ENCODE results near the gene NUP107.

NUP107 gene

DNA sequence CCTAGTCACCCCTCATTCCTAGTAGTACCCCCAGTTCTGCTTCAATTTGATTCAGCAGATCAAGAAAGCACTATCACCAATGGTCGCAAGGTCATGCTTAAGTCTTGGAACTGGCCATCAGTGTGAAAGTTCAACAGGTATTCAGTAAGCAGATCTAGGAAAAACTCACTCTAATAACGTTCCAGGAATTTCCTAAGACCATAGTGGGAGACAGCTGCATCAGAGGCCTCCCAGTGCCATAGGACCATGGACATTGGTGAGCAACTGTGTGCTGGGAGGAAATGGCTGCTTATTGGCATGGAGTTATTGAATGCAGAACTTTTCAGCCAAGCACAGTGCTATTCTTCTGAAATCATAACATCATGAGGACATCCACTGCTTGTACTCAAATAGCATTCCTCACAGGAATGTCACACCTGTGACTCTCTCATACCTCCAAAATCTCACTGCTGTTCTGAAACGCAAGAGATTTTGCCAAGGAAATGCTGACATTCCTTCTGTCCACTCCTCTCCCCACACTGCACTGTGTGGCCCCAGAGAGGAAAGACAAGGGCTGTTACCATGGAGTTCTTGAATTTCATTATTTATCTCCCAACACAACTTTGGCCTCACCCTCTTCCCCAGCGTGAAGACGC, 90.3 kb downstream of the NUP107 start:
- DNase-seq: no peak

DNA sequence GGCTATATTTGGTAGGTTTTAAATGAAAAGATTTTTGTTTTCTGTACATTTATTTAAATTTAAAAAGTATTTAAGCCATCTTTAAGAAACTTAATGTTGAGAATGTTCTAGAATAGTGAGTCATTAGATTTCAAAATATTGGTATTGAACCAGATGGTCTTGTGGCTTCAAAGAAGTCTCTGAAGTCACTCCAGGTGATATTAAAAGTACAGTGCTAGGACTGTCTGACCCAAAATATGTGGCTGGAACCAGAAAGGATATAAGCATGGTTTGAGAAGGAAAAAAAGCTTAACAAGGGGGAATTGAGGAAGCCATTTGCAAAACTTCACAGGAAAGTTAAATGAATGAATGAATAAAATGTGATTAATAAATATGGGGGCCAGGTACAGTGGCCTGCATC, 92.5 kb downstream of the NUP107 start:
- DNase-seq: no peak

DNA sequence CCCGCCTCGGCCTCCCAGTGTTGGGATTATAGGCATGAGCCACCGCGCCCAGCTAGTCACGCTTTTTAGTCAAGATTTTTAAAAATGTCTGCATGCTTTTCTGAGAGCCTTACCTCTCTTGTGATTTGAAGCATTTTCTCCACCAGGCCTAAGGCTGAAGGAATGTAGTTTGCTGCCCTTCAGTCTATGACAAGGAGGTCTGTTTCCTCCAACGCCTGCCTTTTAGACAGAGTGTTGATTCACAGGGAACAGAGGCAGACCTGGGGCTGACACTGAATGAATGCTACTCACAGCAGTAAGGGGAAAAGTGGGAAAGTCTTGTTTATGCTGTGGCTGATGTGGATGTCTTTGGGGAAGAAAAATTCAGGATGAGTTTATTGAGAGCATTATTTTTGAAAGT, 94.0 kb downstream of the NUP107 start:
- no peak for DNase-seq

DNA sequence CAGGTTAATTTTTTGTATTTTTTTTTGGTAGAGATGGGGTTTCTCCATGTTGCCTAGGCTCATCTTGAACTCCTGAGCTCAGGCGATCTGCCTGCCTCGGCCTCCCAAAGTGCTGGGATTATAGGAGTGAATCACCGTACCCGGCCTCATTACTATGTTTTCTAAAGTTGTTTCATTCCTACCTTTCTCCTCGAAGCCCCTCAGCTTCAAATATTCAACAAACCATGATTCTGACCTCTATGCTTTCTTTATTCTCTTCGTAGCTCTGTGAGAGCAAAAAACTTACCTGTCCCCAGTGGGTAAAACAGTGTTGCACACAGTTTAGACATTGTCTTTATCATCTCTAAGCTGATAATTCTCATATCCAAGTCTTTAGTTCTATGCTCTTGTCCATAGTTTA, 95.0 kb downstream of the NUP107 start:
- DNase-seq: no peak

DNA sequence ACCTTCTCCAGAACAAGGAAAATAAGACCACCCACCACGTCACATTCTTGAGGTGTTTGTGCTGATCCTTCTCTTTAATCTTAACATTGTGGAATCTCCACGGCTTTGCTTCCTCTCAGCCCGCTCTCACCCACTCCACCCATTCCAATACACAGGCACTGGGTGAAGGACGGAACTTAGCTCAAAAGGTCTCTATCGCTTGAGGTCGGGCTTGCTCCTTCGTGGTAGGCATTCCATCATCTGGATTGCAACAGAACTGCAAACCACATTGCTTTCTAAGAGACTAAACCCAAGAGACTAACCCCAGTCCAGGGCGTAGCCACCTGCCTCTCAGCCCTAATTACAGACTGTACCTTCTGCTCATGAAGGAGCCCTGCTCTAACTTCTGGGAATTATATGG, 97.2 kb downstream of the NUP107 start:
- no peak for DNase-seq

DNA sequence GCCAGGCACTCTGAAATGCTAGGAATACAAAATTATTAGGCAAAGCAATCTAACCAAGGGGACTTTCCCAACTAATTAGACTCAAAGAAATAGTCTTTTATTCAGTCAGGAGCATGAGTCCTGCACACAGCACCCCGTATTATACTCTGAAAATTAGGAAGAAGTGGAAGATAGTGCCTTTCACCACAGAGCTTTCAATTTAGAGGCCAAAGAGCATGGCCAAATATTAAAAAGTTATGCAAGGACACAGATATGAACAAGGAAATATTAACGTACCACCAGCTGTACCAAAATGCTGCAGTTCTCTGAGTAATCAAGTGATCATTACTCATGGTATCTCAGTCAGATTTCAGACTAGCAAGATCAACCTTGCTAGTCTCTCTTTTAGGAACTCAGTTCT, 98.6 kb downstream of the NUP107 start:
- DNase-seq: no peak

DNA sequence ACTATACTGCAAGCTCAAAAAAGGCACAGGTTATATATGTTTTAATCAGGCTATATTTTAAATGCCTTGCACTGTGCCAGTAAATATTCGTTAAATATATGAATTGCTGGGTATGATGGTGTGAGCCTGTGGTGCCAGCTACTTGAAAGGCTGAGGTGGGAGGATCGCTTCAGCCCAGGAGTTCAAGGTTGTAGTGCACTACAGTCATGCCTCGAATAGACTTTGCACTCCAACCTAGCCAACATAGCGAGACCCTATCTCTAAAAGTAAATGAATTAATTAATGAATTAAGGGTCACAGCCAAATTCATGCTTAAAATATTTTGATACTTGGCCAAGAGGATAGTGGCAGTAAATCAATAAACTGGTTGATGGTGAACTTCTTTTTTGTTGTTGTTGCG, 99.0 kb downstream of the NUP107 start:
- no peak for DNase-seq

DNA sequence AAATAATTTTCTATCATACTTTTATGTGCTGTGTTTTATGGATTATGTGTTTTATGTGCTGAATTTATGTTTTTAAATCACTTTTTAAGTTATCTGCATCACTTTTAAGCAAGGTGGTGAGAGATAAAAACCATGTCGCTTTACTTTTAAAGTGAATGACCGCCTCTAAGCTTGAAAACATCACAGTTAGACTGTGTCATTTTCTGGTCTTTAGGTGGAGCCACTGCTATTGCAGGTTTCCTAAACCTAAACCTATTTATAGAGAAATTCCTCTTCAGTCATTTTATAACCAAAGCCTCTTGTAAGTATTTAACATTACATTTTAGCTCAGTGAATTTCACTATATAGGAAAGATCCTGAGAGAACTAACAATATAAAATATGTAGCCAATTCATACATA, 100.2 kb downstream of the NUP107 start:
- no peak for DNase-seq

DNA sequence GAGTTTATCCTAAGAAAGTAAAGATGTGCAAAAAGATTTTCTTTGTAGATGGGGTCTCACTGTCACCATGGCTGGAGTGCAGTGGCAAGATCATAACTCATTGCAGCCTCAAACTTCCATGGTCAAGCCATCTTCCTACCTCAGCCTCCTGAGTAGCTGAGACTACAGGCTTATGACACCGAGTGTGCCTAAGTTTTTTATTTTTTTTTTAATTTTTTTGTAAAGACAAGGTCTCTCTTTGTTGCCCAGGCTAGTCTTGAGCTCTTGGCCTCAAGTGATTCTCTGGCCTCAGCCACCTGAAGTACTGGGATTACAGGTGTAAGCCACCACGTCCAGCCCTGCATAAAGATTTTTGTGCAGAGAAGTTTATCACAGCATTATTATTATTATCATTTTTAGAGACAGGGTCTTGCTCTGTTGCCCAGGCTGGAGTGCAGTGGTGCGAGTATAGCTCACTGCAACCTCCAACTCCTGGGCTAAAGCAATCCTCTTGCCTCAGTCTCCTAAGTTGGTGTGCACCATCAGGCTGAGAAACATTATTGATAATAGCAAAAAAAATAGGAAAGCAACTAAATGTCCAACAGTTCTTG, 101.9 kb downstream of the NUP107 start:
- no peak for DNase-seq

DNA sequence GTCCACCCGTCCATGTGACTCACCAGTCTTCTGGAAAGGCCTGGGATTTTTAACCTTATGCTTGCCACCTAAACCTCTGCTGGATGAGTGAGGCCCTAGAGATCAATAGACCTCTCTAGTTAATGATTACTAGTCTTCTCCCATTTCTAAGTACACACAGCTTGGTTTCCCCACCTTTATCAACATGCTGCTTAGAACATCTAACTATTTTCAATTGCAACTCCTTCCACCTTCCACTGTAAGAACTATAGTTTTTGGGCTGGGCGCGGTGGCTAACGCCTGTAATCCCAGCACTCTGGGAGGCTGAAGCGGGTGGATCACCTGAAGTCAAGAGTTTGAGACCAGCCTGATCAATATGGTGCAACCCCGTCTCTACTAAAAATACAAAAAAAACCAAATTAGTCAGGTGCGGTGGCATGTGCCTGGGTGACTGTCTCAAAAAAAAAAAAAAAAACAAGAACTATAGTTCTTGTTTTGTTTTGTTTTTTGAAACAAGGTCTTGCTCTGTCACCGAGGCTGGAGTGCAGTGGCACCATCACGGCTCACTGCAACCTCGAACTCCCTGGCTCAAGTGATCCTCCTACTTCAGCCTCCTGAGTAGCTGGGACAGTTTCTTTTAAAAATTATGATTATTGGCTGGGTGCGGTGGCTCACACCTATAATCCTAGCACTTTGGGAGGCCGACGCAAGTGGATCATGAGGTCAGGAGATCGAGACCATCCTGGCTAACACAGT, 102.5 kb downstream of the NUP107 start:
- DNase-seq: no peak

DNA sequence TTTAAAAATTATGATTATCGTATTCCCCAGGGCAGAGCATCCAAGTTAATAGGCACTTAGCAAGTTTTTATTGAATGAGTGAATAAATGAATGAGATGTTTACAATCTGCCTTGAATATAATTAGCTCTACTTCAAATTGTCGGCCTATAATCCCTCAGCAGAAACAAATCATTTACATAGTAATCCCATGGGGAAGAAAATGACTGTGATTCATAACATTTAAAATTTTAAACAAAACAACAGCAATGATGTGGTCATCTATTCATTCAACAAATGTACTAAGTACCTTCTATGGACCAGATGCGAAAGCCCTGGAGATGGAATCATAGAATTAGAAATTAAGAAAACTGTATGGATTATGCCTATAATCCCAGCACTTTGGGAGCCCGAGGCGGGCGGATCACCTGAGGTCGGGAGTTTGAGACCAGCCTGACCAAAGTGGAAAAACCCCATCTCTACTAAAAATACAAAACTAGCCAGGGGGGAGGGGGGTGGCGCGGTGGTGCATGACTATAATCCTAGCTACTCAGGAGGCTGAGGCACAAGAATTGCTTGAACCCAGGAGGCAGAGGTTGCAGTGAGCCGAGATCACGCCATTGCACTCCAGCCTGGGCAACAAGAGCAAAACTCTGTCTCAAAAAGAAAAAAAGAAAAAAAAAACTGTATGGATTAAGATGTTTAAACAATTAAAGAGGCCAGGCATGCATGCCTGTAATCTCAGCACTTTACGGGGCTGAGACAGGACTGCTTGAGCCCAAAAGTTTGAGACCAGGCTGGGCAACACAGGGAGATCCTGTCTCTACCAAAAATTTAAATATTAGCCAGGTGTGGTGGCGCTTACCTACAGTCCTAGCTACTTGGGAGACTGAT, 103.5 kb downstream of the NUP107 start:
- DNase-seq: no peak

DNA sequence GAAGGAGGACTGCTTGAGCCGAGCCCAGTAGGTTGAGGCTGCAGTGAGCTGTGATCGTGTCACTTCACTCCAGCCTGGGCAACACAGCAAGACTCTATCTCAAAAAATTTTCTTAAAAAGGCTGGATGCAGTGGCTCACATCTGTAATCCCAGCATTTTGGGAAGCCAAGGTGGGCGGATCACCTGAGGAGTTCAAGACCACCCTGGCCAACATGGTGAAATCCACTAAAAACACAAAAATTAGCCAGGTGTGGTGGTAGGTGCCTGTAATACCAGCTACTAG, 104.1 kb downstream of the NUP107 start:
- DNase-seq: no peak

DNA sequence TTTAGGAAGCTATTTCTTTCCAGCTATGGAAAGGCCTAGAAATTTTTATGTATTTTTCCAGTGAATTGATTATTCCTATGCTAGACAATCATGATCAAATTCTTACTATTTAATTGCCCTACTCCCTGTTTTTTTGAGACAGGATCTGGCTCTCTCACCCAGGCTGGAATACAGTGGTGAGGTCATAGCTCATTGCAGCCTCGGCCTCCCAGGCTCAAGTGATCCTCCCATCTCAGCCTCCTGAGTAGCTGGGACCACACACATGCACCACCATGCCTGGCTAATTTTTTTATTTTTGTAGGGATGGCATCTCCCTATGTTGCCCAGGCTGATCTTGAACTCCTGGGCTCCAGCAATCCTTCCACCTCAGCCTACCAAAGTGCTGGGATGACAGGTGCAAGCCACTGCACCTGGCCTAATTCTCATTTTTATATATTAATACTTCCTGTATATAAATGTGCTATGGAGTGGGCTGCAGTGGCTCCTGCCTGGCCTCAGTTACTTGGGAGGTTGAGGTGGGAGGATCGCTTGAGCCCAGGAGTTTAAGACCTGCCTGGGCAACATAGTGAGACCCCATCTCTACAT, 105.2 kb downstream of the NUP107 start:
- DNase-seq: no peak

DNA sequence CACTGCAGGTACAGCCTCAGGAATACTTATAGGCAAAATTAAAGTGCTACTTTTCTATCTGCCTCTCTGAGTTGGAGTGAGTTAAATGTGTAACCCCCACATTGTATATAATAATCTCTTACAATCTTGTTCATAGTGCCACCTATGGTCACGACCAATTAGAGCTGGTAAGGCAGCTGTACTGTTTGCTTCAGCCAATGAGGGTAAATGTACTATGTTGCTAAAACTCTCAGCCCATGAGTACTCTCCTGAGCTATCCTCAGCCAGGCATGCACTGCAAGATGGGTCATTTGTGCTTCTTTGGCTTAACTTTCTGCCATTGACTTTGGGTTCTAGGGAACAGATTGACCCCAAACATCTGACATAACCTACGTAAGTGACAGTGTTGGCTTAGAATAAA, 106.2 kb downstream of the NUP107 start:
- DNase-seq: peak; percentile 73

DNA sequence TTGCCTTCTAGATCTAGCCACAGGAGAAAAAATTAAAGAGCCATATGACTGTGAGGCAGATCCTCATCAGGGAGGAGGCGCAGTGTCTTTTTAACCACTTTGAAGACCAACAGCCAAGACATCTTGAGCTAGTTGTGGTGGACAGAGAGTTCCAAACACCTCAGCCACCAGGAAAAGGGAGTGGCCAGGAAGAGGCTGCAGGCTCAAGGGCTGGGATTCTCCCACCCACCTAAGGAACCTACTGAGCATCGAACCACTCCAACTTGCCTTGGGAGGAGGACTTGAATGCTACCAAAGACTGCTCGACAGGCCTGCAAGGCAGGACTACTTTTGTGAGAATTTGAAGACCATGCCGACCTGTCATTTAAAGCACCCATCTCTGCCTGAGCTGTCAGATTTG, 106.7 kb downstream of the NUP107 start:
- DNase-seq: no peak

DNA sequence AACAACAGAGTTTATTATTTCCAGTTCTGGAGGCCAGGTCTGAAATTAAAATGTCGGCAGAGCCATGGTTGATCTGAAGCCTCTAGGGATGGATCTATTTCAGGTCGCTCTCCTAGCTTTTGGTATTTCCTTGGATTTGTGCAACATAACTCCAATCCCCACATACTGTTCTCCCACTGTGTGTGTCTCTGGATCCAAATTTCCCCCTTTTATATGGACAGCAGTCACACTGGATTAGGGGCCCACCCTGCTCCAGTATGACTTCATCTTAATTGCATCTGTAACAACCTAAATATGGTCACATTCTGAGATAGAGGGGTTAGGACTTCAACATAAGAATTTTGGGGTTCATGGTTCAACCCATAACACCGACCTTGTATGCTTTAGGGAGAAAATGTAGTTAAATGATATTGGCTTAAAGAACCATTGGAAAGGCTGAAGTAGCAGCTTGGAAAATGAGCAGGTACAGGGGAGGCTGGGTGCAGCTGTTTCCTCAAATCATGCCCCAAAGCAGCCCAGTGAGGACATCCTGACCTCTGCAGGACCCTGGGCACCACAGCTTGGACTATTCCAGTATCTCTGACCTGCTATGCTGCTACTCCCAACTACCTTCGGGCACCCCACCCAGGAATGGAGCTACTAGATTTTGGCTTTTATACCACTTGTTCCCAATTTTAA, 107.3 kb downstream of the NUP107 start:
- DNase-seq: no peak

DNA sequence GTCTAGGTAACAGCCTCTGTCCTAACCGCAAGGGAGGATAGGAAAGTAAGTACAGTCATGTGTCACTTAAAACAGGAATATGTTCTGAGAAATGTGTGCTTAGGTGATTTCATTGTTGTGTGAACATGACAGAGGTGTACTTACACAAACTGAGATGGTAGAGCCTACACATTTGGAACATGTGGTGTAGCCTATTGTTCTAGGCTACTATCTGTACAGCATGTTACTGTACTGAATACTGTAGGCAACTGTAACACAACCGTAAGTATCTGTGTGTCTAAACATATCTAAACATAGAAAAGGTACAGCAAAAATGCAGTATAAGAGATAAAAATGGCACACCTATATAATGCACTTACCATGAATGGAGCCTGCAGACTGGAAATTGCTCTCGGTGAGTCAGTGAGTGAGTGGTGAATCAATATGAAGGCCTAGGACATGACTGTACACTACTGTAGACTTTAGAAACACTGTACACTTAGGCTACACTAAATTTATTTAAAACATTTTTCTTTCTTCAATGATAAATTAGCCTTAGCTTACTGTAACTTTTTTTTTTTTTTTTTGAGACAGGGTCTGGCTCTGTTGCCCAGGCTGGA, 108.0 kb downstream of the NUP107 start:
- DNase-seq: no peak
